ENCODE measurements around the gene DBR1.
"Not testable (repeated sequence)": the region's sequence is repeated elsewhere in the genome, so short reads cannot be mapped to it uniquely, and the experiment has no call there.

Gene DBR1

DNA sequence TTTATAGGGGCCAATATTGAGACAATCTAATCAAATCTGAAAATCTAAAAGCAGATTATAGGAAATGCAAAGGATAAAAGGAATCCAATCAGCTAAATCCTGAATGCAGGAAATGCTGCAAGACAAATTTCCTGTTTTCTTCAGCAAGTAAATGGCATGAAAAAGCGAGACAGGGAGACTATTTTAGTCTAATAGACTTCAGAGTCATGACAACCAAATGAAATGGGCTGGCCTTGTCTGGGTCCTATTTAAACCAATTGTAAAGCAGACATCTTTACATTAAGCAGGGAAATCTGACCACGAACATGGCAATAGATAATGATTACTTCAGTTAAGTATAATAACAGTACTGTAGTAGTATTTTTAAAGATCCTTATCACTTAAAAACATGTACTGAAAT lies 2.1 kb downstream of the DBR1 start:
- no peak for TF ChIP-seq CTCF (IDR thresholded peaks at IDR 0.05; ENCODE audit: low read depth, low read length, missing control alignments)
- H3K4me3 ChIP-seq (replicated peaks; ENCODE audit: low read depth, low read length), result no peak overlapping the region
- DNase-seq (ENCODE audit: extremely low read depth, low read depth), result no peak

GRCh38 chr3:138165061-138165460 lies 9.7 kb downstream of the DBR1 start:
- TF ChIP-seq CTCF (IDR thresholded peaks at IDR 0.05; ENCODE audit: low read depth, low read length, missing control alignments), result no peak
- DNase-seq (ENCODE audit: extremely low read depth, low read depth), result no peak
- no peak overlapping the region for H3K4me3 ChIP-seq (replicated peaks; ENCODE audit: low read depth, low read length)

GRCh38 chr3:138157743-138158142 lies 17.0 kb downstream of the DBR1 start:
- no peak overlapping the region for H3K4me3 ChIP-seq (replicated peaks; ENCODE audit: low read depth, low read length)
- DNase-seq (ENCODE audit: extremely low read depth, low read depth), result no peak
- TF ChIP-seq CTCF (IDR thresholded peaks at IDR 0.05; ENCODE audit: low read depth, low read length, missing control alignments), result no peak

GRCh38 chr3:138154534-138154933 lies 20.2 kb downstream of the DBR1 start:
- no peak overlapping the region for H3K4me3 ChIP-seq (replicated peaks; ENCODE audit: low read depth, low read length)
- DNase-seq (ENCODE audit: extremely low read depth, low read depth), result no peak
- TF ChIP-seq CTCF (IDR thresholded peaks at IDR 0.05; ENCODE audit: low read depth, low read length, missing control alignments), result no peak

DNA sequence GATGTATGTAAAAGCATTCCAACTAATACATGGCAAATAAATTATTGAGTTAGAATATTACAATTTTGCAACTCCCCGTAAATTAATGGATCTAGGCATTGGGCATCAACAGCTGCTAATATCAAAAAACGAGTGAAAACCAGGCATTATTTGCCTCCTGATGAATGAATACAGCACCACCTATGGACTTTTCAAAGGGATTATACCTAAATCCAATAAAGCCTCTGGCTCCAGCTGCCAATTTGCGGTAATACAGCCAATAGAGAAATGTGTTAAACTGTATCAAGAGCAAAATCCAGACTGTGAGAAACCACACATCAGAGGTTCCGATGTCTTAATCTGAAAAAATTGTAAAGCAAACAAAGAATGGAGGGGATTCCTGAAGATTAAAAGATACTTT lies 26.2 kb downstream of the DBR1 start:
- no peak for TF ChIP-seq CTCF (IDR thresholded peaks at IDR 0.05; ENCODE audit: low read depth, low read length, missing control alignments)
- DNase-seq (ENCODE audit: extremely low read depth, low read depth), result no peak
- no peak overlapping the region for H3K4me3 ChIP-seq (replicated peaks; ENCODE audit: low read depth, low read length)

- not testable (repeated sequence) for DNase-seq (ENCODE audit: extremely low read depth, low read depth)
These were observed 32.5 kb downstream of the DBR1 start for GRCh38 chr3:138142181-138142580.

GRCh38 chr3:138140940-138141339 lies 33.8 kb downstream of the DBR1 start:
- no peak for TF ChIP-seq CTCF (IDR thresholded peaks at IDR 0.05; ENCODE audit: low read depth, low read length, missing control alignments)
- H3K4me3 ChIP-seq (replicated peaks; ENCODE audit: low read depth, low read length), result no peak overlapping the region
- DNase-seq (ENCODE audit: extremely low read depth, low read depth), result no peak

More at GRCh38 chr3:138142181-138142580, 32.5 kb downstream of the DBR1 start:
- H3K4me3 ChIP-seq (replicated peaks; ENCODE audit: low read depth, low read length), result not testable (repeated sequence)

Data from HFF-Myc (cell line).